ENCODE results near the gene PLCB1. TPM values are rescaled to one million over a fixed set of nuclear protein-coding genes. Genes with fewer than 3 reads are reported as not detected.

Gene PLCB1
- total RNA-seq, 6 experiments from 2014 or later: 17.2 to 25.7 (median 23.1) TPM

GRCh38 chr20:8624616-8625015 lies 492.6 kb downstream of the PLCB1 start:
- Mint-ChIP-seq H3K36me3 (ENCODE audit: low read depth) (peaks cover 5% of the 10 kb centered on the region), H3K27ac (no peak overlapping the region), H3K4me1 (ENCODE audit: low read depth) (peaks cover 36% of the 10 kb centered on the region), H3K27me3 (ENCODE audit: insufficient read depth) (no peaks in the 10 kb centered on the region; the same call in 1 of the 2 replicates), H3K4me3 (no peak overlapping the region), H3K9me3 (no peaks in the 10 kb centered on the region)
- TF ChIP-seq CTCF (IDR thresholded peaks at IDR 0.05): no peak
- DNase-seq: no peak

GRCh38 chr20:8627340-8628004 lies 495.4 kb downstream of the PLCB1 start:
- Mint-ChIP-seq H3K27ac (no peak overlapping the region), H3K27me3 (ENCODE audit: insufficient read depth) (no peaks in the 10 kb centered on the region; the same call in 1 of the 2 replicates), H3K4me3 (no peak overlapping the region), H3K9me3 (no peaks in the 10 kb centered on the region), H3K36me3 (ENCODE audit: low read depth) (peaks cover 10% of the 10 kb centered on the region), H3K4me1 (ENCODE audit: low read depth) (peaks cover 38% of the 10 kb centered on the region)
- no peak for DNase-seq
- TF ChIP-seq CTCF (IDR thresholded peaks at IDR 0.05): no peak

- H3K9me3 Mint-ChIP-seq: no peaks in the 10 kb centered on the region
- H3K27ac Mint-ChIP-seq: no peak overlapping the region
- TF ChIP-seq CTCF (IDR thresholded peaks at IDR 0.05): no peak
- H3K36me3 Mint-ChIP-seq (ENCODE audit: low read depth): peaks cover 22% of the 10 kb centered on the region
- H3K4me1 Mint-ChIP-seq (ENCODE audit: low read depth): peaks cover 61% of the 10 kb centered on the region
- no peak for DNase-seq
- H3K27me3 Mint-ChIP-seq (ENCODE audit: insufficient read depth): peaks cover 1% of the 10 kb centered on the region; the same call in 1 of the 2 replicates
- no peak overlapping the region for H3K4me3 Mint-ChIP-seq
Measured at GRCh38 chr20:8631271-8631670, 499.2 kb downstream of the PLCB1 start.

GRCh38 chr20:8633366-8633765 lies 501.3 kb downstream of the PLCB1 start:
- peaks cover 22% of the 10 kb centered on the region for H3K36me3 Mint-ChIP-seq (ENCODE audit: low read depth)
- peak overlapping the region; percentile 66 for H3K27ac Mint-ChIP-seq
- DNase-seq: peak; percentile 71
- peaks cover 45% of the 10 kb centered on the region for H3K4me1 Mint-ChIP-seq (ENCODE audit: low read depth)
- H3K27me3 Mint-ChIP-seq (ENCODE audit: insufficient read depth): peaks cover 2% of the 10 kb centered on the region
- TF ChIP-seq CTCF (IDR thresholded peaks at IDR 0.05): no peak
- H3K4me3 Mint-ChIP-seq: peak overlapping the region; percentile 9; the same call in 1 of the 2 replicates
- H3K9me3 Mint-ChIP-seq: no peaks in the 10 kb centered on the region

GRCh38 chr20:8635048-8635572 lies 503.0 kb downstream of the PLCB1 start:
- DNase-seq: no peak
- no peak overlapping the region for H3K4me3 Mint-ChIP-seq
- H3K27me3 Mint-ChIP-seq (ENCODE audit: insufficient read depth): peaks cover 2% of the 10 kb centered on the region
- H3K27ac Mint-ChIP-seq: no peak overlapping the region
- no peaks in the 10 kb centered on the region for H3K9me3 Mint-ChIP-seq
- H3K4me1 Mint-ChIP-seq (ENCODE audit: low read depth): peaks cover 53% of the 10 kb centered on the region
- TF ChIP-seq CTCF (IDR thresholded peaks at IDR 0.05): no peak
- peaks cover 22% of the 10 kb centered on the region for H3K36me3 Mint-ChIP-seq (ENCODE audit: low read depth)

All from HFFc6 (cell line).